H1 (cell line): ENCODE measurements around the gene DYNC1I2. TPM values are rescaled to one million over a fixed set of nuclear protein-coding genes. Genes with fewer than 3 reads are reported as not detected.

Source experiments
- CTCF ChIA-PET: fragments of 300-600 bp; sonication (Branson Sonifier 250); formaldehyde crosslinking; loops from one replicate; lab custom pipeline; 2021; ENCODE audit not compliant: partially characterized antibody; lab: Charles Lee
- POLR2A ChIA-PET: fragments of 300-600 bp; sonication (Branson Sonifier 250); formaldehyde crosslinking; loops from one replicate; lab custom pipeline; 2021; ENCODE audit warnings: inconsistent platforms; ENCODE audit not compliant: partially characterized antibody; lab: Charles Lee
- DNase-seq, 2 experiments: peaks; one replicate each; pipeline versions ENCODE4 v3.0.0 to v3.0.0-alpha.2; 2010 to 2022; ENCODE audit warnings: low spot score in 2 of 2, low read depth in 1 of 2, mixed read lengths in 1 of 2
- FAIRE-seq: peaks from 2 replicates; lab custom pipeline; 2011; peaks lifted over from hg19 to GRCh38; lab: Jason Lieb, UNC
- H2AFZ ChIP-seq: 2 replicates; pipeline ENCODE4 v1.8.1; 2012; ENCODE audit warnings: low read length, inconsistent platforms
- H2AK5ac ChIP-seq: 2 replicates; pipeline ENCODE4 v1.6.1; 2013; ENCODE audit warnings: low read depth, low read length
- H2BK120ac ChIP-seq: replicated peaks from 2 replicates; pipeline ENCODE3; 2013; ENCODE audit warnings: low read depth, low read length, inconsistent platforms
- H2BK12ac ChIP-seq: 2 replicates; pipeline ENCODE4 v1.6.1; 2013; ENCODE audit warnings: low read depth, low read length
- H2BK15ac ChIP-seq: 2 replicates; pipeline ENCODE4 v1.6.1; 2013; ENCODE audit warnings: low read length
- H2BK20ac ChIP-seq: 2 replicates; pipeline ENCODE4 v1.6.1; 2013; ENCODE audit warnings: low read length
- H2BK5ac ChIP-seq: 2 replicates; pipeline ENCODE4 v1.6.1; 2013; ENCODE audit warnings: low read depth, low read length
- H3K14ac ChIP-seq: 2 replicates; pipeline ENCODE4 v1.6.1; 2013; ENCODE audit warnings: inconsistent platforms; ENCODE audit not compliant: insufficient read length
- H3K18ac ChIP-seq: 2 replicates; pipeline ENCODE4 v1.6.1; 2013; ENCODE audit warnings: low read length; ENCODE audit errors: extremely low read depth
- H3K23ac ChIP-seq: 2 replicates; pipeline ENCODE4 v1.6.1; 2013; ENCODE audit warnings: inconsistent platforms; ENCODE audit not compliant: insufficient read length
- H3K23me2 ChIP-seq: 2 replicates; pipeline ENCODE4 v1.6.1; 2013; ENCODE audit warnings: low read depth, low read length
- H3K27ac ChIP-seq: 2 replicates; pipeline ENCODE4 v1.6.1; 2011; ENCODE audit warnings: low read depth, low read length, inconsistent platforms
- H3K27me3 ChIP-seq, 4 experiments: replicated peaks in 1 of 4; 1 replicate in 1 of 4; 2 replicates in 3 of 4; pipeline versions ENCODE4 v1.6.1 to v1.8.1; 2011 to 2013; ENCODE audit warnings: low read length in 3 of 4, mild to moderate bottlenecking in 3 of 4, inconsistent platforms in 2 of 4, mixed read lengths in 2 of 4, moderate library complexity in 1 of 4; ENCODE audit not compliant: control insufficient read depth in 3 of 4, insufficient read depth in 3 of 4; ENCODE audit errors: extremely low read depth in 1 of 4
- H3K36me3 ChIP-seq, 4 experiments: 2 replicates each; pipeline versions ENCODE4 v1.6.1 to v1.8.1; 2011 to 2013; ENCODE audit warnings: mild to moderate bottlenecking in 4 of 4, low read length in 3 of 4, moderate library complexity in 2 of 4, control low read depth in 1 of 4, inconsistent platforms in 1 of 4; ENCODE audit not compliant: insufficient read depth in 4 of 4, control insufficient read depth in 2 of 4
- H3K4ac ChIP-seq: replicated peaks from 2 replicates; pipeline ENCODE3; 2013; ENCODE audit warnings: low read length, low read depth, mixed read lengths, inconsistent platforms; ENCODE audit not compliant: insufficient read length
- H3K4me1 ChIP-seq, 4 experiments: replicated peaks in 1 of 4; 1 replicate in 1 of 4; 2 replicates in 3 of 4; pipeline versions ENCODE4 v1.6.1 to v1.8.1; 2011 to 2013; ENCODE audit warnings: low read length in 3 of 4, inconsistent platforms in 2 of 4, mixed read lengths in 1 of 4; ENCODE audit not compliant: insufficient read depth in 4 of 4, control insufficient read depth in 3 of 4
- H3K4me2 ChIP-seq, 2 experiments: 2 replicates each; pipeline versions ENCODE4 v1.6.1 to v1.8.1; 2011 to 2013; ENCODE audit warnings: low read depth in 2 of 2, low read length in 2 of 2, control low read depth in 1 of 2, inconsistent platforms in 1 of 2, mild to moderate bottlenecking in 1 of 2; ENCODE audit not compliant: insufficient read depth in 1 of 2
- H3K4me3 ChIP-seq, 4 experiments: fragments of 200-600, 300-600 bp in 1 of 4; sonication (generic), shearing (Covaris generic), sonication (Bioruptor Twin) in 1 of 4; 2 replicates each; pipeline versions ENCODE4 v1.5.1 to v1.8.1; 2011 to 2016; ENCODE audit warnings: low read length in 4 of 4, low read depth in 3 of 4, control low read depth in 2 of 4, inconsistent platforms in 2 of 4, mild to moderate bottlenecking in 2 of 4, mixed read lengths in 1 of 4, moderate library complexity in 1 of 4; ENCODE audit not compliant: insufficient read depth in 2 of 4; ENCODE audit errors: extremely low read depth in 1 of 4
- H3K56ac ChIP-seq: replicated peaks from 2 replicates; pipeline ENCODE3; 2013; ENCODE audit warnings: low read depth, mild to moderate bottlenecking, mixed read lengths, low read length, inconsistent platforms; ENCODE audit not compliant: insufficient read length
- H3K79me1 ChIP-seq: 2 replicates; pipeline ENCODE4 v1.6.1; 2013; ENCODE audit warnings: low read depth, low read length, control low read depth
- H3K79me2 ChIP-seq, 2 experiments: 2 replicates each; pipeline versions ENCODE4 v1.6.1 to v1.8.1; 2012 to 2013; ENCODE audit warnings: low read length in 2 of 2, mild to moderate bottlenecking in 2 of 2, inconsistent platforms in 1 of 2; ENCODE audit not compliant: insufficient read depth in 2 of 2, control insufficient read depth in 1 of 2
- H3K9ac ChIP-seq, 4 experiments: replicated peaks in 1 of 4; 1 replicate in 1 of 4; 2 replicates in 3 of 4; pipeline versions ENCODE4 v1.6.1 to v1.8.1; 2011 to 2013; ENCODE audit warnings: low read depth in 3 of 4, low read length in 3 of 4, control low read depth in 2 of 4, mild to moderate bottlenecking in 2 of 4, moderate library complexity in 2 of 4, inconsistent platforms in 1 of 4; ENCODE audit errors: extremely low read depth in 1 of 4
- H3K9me3 ChIP-seq, 2 experiments: 2 replicates each; pipeline versions ENCODE4 v1.6.1 to v1.8.1; 2012 to 2013; ENCODE audit warnings: mild to moderate bottlenecking in 2 of 2, moderate library complexity in 2 of 2, control low read depth in 1 of 2, inconsistent platforms in 1 of 2, low read depth in 1 of 2, low read length in 1 of 2, mixed read lengths in 1 of 2; ENCODE audit not compliant: insufficient read depth in 2 of 2
- H4K20me1 ChIP-seq, 2 experiments: replicated peaks in 1 of 2; 2 replicates each; pipeline versions ENCODE3 to v1.8.1; 2011 to 2013; ENCODE audit warnings: inconsistent platforms in 2 of 2, low read length in 2 of 2, mild to moderate bottlenecking in 1 of 2; ENCODE audit not compliant: insufficient read depth in 2 of 2, control insufficient read depth in 1 of 2
- H4K5ac ChIP-seq: 2 replicates; pipeline ENCODE4 v1.6.1; 2013; ENCODE audit warnings: low read length, low read depth, mixed read lengths, inconsistent platforms; ENCODE audit not compliant: insufficient read length
- H4K8ac ChIP-seq: 2 replicates; pipeline ENCODE4 v1.8.0; 2013; ENCODE audit warnings: mild to moderate bottlenecking, moderate library complexity, low read length, inconsistent platforms; ENCODE audit not compliant: insufficient read depth; ENCODE audit errors: extremely low read depth
- H4K91ac ChIP-seq: replicated peaks from 2 replicates; pipeline ENCODE3; 2013; ENCODE audit warnings: low read length, mixed read lengths, inconsistent platforms; ENCODE audit not compliant: insufficient read length
- ASH2L ChIP-seq: fragments of 200-600, 300-600 bp; sonication (generic); IDR thresholded peaks from one replicate; pipeline ENCODE4 v1.7.1; 2017; ENCODE audit warnings: low read length
- ATF2 ChIP-seq: IDR thresholded peaks from 2 replicates; pipeline ENCODE4 v1.6.1; 2012; ENCODE audit warnings: low read length, inconsistent platforms
- POLR2A ChIP-seq, 2 experiments: IDR thresholded peaks; 1 replicate in 1 of 2; 2 replicates in 1 of 2; pipeline ENCODE4 v1.6.1; 2011; ENCODE audit warnings: low read depth in 2 of 2, low read length in 2 of 2, mild to moderate bottlenecking in 2 of 2; ENCODE audit errors: control extremely low read depth in 1 of 2
- RAD21 ChIP-seq, 2 experiments: IDR thresholded peaks in 1 of 2; conservative IDR thresholded peaks in 1 of 2; 2 replicates each; pipeline ENCODE4 v1.6.1; 2011; ENCODE audit warnings: low read depth in 2 of 2, low read length in 2 of 2, improper control_type of control experiment in 1 of 2, inconsistent platforms in 1 of 2, mild to moderate bottlenecking in 1 of 2, moderate library complexity in 1 of 2
- TCF12 ChIP-seq: IDR thresholded peaks from 2 replicates; pipeline ENCODE4 v1.6.1; 2011; ENCODE audit warnings: low read depth, mild to moderate bottlenecking, low read length
- WGBS, 2 experiments: shearing (Covaris generic) in 1 of 2; methylation state at CpG; one replicate each; pipeline versions ENCODE4 v1.1.6 to v1.1.7; 2013 to 2015; ENCODE audit warnings: low lambda C conversion rate in 2 of 2, mixed read lengths in 2 of 2, inconsistent platforms in 1 of 2, low coverage in 1 of 2, missing lambda C conversion rate in 1 of 2; ENCODE audit not compliant: insufficient replicate concordance in 2 of 2, insufficient coverage in 1 of 2, insufficient read length in 1 of 2; ENCODE audit errors: extremely low coverage in 1 of 2, missing lambda C conversion rate in 1 of 2; 5-methylcytosine and 5-hydroxymethylcytosine counted together
- polyA plus RNA-seq, 7 experiments: library from polyadenylated mRNA; depleted of rRNA in 3 of 7; stranded (reverse) in 5 of 7; unstranded in 2 of 7; fragments of >200 nt in 5 of 7; fragments of 200-250 nt in 2 of 7; gene quantifications; 1 replicate in 5 of 7; 2 replicates in 1 of 7; 4 replicates in 1 of 7; pipeline versions ENCODE4 v1.2.1 to v1.2.3, GENCODE V29; 2011 to 2013; ENCODE audit warnings: missing spikeins in 2 of 7, mixed read lengths in 2 of 7
- total RNA-seq: library from RNA; stranded (reverse); fragmentation: NEBNext Ultra II Directional; extraction: Animal tissue kit (Norgen Biotek cat#: 25700); gene quantifications from 2 replicates; pipeline ENCODE4 v1.2.1, GENCODE V29; 2021

DYNC1I2 gene
- total and polyA plus RNA-seq, 2 of the 8 experiments (the other 6 are each of a cell fraction or from before 2014, with no cell fraction given): 67.3 to 68.1 TPM

GRCh38 chr2:171719660-171720059 is 32.4 kb downstream of the DYNC1I2 start:
- Histone ChIP-seq H3K4me3 (no peak overlapping the region), H4K20me1 (peaks cover 3 to 5% of the 10 kb centered on the region in 2 experiments), H2AK5ac (no peak overlapping the region), H3K4me2 (no peak overlapping the region), H4K91ac (no peak overlapping the region), H3K36me3 (peaks cover 0 to 15% (median 1%) of the 10 kb centered on the region in 4 experiments; a peak in 2 of 8 replicates), H3K18ac (no peak overlapping the region), H2BK15ac (no peak overlapping the region), H3K4me1 (peaks cover 0 to 3% (median 0%) of the 10 kb centered on the region in 4 experiments; a peak in 1 of 7 replicates), H2BK12ac (no peak overlapping the region), H3K79me1 (no peaks in the 10 kb centered on the region), H4K8ac (no peak overlapping the region), H3K14ac (no peak overlapping the region), H4K5ac (no peak overlapping the region), H3K4ac (no peak overlapping the region), H2BK5ac (no peak overlapping the region), H3K27me3 (no peaks in the 10 kb centered on the region), H3K27ac (no peak overlapping the region), H3K23ac (no peak overlapping the region), H2BK120ac (no peak overlapping the region), H3K79me2 (no peaks in the 10 kb centered on the region), H3K23me2 (no peaks in the 10 kb centered on the region), H2AFZ (no peak overlapping the region), H3K56ac (no peak overlapping the region), H3K9me3 (no peaks in the 10 kb centered on the region), H3K9ac (no peak overlapping the region), H2BK20ac (no peak overlapping the region)
- POLR2A ChIA-PET: no interaction called here
- DNase-seq (no peak), FAIRE-seq (no peak)
- TF ChIP-seq TCF12 (no peak), POLR2A (IDR thresholded peaks at IDR 0.05; ENCODE audit: control extremely low read depth in 1 of 2, low read depth in 2 of 2, low read length in 2 of 2) (no peak), ATF2 (no peak), RAD21 (IDR thresholded peaks at IDR 0.05 in 1 of 2, conservative IDR thresholded peaks at IDR 0.05 in 1 of 2; ENCODE audit: low read depth in 2 of 2, low read length in 2 of 2) (no peak), ASH2L (no peak)
- CTCF ChIA-PET: interaction anchor here (0.5 to 1.0 kb wide), 3 partner anchors 14 to 147 kb away, joined by 3 to 6 read pairs (median 3); no protein-coding TSS in a partner anchor
- WGBS, 2 experiments: 85% methylated on average over 3 of the region's 3 CpGs; no CpG with 5 or more reads in 1 of the 2 experiments
